Skin of body (tissue), 2 donors: ENCODE data around the gene ARHGAP44. TPM values are rescaled to one million over a fixed set of nuclear protein-coding genes. Genes with fewer than 3 reads are reported as not detected.

ENCODE experiments used
- DNase-seq: peaks from one replicate; lab custom pipeline; 2025; lab: John Stamatoyannopoulos, UW
- total RNA-seq: library from RNA; depleted of rRNA; stranded (reverse); fragments of >200 nt; gene quantifications from one replicate; pipeline ENCODE4 v1.2.3, GENCODE V29; 2014

Gene ARHGAP44
- total RNA-seq, 1 donor from 2014 or later, result 5.7 TPM

- no peak for DNase-seq
These were observed 205.2 kb downstream of the ARHGAP44 start for GRCh38 chr17:12994341-12995074.

- DNase-seq, result no peak
These were observed 206.0 kb downstream of the ARHGAP44 start for GRCh38 chr17:12995106-12995895.

DNA sequence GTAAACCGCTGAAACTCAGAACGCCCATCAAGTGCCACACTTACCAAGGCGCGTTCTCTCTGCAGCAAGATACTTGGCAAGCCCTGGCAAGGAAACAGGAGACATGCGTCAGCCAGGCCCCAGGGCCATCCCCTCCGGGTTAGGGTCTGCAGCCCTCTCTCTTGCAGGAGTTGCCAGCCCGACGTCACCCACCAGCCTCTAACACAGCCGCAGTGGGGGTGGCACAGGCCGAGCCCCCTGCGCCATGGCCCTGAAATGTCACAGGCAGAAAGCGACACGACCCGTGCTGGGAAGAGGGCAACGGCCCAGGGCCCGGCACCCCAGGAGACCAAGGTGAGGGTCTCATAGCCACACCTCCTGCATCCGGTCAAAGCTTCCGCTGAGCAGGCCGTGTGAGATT lies 206.6 kb downstream of the ARHGAP44 start:
- no peak for DNase-seq

DNA sequence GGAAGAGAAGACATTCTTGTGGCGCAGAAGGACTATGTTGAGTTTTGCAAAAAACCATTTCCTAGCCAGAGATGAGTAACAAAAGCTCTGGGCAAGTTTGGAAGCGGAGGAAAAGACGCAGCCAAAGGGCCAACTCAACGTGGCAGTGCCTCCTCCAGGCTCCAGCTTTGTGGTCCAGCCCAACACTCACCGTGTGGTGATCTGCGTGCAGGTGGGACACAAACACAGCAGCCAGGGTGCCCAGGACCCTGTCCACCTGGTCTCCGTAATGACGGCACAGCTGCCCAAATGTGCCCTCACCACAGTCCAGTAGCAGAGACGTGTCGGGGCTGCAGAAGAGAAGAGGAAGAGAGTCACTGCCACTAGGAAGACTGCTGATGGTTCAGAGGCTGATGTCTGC lies 207.1 kb downstream of the ARHGAP44 start:
- DNase-seq, result no peak

- no peak for DNase-seq
These were observed 207.6 kb downstream of the ARHGAP44 start for GRCh38 chr17:12996941-12997340.

GRCh38 chr17:12998461-12998860 lies 209.2 kb downstream of the ARHGAP44 start:
- DNase-seq, result no peak

DNA sequence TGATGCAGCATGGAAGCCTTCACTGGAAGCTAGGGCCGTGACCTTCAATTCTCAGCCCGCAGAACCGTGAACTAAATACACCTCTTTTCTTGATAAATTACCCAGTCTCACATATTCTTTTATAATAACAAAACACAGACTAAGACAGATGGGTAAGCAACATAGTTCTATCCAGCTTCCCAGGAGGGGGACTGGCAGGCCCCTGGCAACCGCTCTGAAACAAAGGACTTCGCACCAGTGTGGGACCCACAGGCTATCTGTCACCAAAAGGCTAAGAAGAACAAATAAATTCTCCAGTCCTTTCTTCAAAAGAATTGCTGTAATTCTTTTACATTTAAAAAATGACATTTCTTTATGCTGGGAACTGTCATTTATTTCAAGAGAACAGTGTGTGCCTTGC lies 209.6 kb downstream of the ARHGAP44 start:
- no peak for DNase-seq

DNA sequence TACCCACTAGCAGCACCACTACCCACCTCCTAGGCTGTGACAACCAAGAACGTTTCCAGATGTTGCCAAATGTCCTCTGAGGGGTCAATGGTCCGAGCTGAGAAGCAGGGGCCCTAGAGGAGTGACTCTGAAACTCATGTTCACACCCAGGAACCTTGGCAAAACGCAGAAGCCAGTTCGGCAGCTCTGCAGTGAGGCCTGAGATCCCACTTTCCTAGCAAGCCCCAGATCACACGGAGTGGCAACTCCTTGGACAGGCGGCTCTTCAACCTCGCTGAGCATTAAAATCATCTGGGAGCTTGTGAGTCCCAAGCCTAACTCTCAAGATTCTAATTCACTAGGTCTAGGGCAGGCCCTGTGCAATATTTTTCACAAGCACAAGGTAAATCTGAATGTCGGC lies 211.3 kb downstream of the ARHGAP44 start:
- no peak for DNase-seq

DNA sequence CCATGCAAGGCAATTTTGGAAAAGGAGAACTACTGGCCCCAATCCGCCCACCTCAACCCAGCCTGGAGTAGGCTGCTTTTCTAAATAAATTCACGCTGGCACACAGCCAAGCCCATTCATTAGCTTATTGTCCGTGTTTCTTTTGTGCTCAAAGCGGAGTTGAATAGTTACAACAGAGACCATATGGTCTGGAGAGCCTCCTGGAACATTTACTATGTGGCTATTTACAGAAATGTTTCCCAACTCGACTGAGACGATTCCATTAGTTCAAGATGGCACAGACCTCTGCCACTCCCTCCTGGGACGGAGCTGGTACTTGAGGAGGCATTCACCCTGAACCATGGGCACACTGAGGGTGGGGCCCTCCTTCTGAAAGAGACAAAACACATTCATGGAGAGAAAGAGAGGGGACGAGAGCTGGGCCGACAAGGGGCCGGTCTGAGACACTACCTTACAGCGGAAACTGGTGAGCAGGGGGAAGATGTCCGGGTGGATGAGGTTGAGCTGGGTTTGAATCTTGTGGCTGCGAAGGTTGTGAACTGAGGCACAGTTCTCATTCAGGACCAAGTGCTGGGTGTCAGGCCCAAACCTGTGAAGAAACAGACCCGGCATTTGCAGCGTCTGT lies 212.8 kb downstream of the ARHGAP44 start:
- DNase-seq, result peak; percentile 17

DNA sequence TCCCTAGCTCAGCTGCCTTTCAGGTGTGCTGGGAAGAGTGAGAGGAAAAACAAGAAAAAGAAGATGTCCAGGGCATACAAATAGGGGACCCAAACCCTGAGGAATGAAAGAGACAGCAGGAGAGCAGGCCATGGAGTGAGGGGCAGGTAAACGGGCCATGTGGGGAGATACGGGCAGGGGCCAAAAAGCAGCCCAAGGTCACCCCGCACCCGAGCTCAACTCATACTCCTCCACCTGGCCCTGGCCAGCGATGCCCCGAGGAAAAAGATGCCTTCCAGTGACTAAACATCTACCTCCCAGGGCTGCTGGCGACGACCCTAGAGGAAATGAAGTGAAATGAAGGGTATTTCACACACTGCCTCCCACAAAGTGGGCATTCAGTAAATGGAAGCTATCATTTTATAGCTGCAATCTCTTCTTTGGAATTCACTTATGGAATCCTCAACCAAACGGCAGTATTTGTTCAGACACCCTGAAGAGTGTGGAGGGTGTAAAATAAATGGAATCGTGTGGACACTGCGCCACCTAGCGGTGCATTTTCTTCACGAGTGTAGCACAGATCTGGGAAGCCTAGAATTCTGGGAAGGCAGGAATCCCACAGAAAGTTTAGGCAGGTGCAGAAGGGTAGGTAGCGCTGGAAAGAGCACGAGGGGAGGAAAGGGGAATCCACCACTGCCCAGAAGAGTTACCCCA lies 213.6 kb downstream of the ARHGAP44 start:
- peak; percentile 37 for DNase-seq

- no peak for DNase-seq
These were observed 214.2 kb downstream of the ARHGAP44 start for GRCh38 chr17:13003454-13003851.

DNA sequence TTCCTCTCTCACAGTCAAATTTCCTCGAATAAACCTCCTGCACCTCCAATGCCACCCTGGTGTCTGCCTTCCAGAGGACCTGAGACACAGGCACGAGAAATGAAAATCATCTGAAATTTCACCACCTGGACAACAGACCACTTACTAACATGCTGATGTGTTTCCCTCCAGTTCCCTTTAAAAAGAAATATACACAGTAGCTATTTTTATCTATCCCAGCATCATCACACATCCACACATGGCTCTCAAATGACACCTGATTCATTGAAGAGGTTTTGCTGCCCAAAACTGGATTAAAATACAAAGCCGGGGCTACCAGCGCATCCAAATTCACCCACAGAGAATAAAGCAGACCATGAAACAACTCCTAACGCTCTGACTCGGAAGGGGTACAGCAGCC lies 214.6 kb downstream of the ARHGAP44 start:
- DNase-seq, result no peak

- no peak for DNase-seq
These were observed 215.0 kb downstream of the ARHGAP44 start for GRCh38 chr17:13004336-13004735.

DNA sequence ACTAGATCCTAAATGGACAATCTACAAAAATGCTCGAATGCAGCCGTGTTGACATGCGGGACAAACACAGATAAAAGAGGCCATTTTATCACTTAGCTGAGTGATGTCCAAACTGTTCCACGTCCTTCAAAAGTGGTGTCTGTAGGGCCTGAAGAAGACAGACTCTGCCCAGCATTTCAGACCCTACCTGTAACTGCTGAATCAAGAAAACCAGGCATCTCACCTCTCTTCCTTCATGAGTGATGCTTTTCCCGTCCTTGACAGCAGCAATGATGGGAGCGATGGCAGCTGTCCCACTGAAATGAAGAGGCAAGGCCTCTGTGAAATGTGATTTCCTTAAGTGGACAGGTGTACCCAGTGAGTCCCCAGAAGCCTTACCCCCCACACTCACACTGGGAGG lies 216.2 kb downstream of the ARHGAP44 start:
- no peak for DNase-seq

DNA sequence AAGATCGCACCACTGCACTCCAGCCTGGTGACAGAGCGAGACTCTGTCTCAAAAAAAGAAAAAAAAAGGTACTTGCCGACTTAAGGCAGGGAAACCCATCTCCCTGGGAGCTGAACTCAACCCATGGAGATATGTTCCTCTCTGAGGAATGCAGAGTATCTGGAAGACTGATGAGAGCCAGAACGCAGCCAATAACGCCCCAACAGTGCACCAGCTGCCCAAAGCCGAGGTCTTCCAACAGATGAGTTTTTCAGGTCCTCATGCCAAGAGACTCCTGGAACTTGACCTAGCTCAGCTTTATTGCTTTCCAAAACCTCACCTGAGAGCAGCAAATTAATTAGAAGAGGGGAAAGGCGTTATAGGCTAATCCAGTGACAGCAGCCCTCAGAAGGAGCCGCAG lies 219.2 kb downstream of the ARHGAP44 start:
- DNase-seq, result no peak

DNA sequence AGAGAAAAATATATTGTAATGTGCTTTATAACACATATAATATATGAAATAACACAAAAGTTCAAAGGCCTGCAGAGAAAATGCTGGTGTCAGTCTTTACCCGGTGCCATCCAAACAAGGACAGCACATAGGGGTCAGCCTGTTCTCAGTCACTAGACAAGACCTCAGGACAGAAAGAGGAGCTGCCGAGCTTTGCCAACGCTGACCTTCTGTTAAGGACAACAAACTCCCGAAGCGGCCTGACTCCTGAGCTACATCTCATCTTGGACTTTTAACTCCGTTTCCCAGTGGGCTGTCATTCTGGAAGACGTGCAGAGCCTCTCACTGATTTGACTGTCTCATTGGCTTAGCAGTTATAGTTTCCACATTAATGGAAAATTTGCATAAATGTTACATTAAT lies 221.7 kb downstream of the ARHGAP44 start:
- no peak for DNase-seq

- no peak for DNase-seq
These were observed 225.5 kb downstream of the ARHGAP44 start for GRCh38 chr17:13014801-13015200.

DNA sequence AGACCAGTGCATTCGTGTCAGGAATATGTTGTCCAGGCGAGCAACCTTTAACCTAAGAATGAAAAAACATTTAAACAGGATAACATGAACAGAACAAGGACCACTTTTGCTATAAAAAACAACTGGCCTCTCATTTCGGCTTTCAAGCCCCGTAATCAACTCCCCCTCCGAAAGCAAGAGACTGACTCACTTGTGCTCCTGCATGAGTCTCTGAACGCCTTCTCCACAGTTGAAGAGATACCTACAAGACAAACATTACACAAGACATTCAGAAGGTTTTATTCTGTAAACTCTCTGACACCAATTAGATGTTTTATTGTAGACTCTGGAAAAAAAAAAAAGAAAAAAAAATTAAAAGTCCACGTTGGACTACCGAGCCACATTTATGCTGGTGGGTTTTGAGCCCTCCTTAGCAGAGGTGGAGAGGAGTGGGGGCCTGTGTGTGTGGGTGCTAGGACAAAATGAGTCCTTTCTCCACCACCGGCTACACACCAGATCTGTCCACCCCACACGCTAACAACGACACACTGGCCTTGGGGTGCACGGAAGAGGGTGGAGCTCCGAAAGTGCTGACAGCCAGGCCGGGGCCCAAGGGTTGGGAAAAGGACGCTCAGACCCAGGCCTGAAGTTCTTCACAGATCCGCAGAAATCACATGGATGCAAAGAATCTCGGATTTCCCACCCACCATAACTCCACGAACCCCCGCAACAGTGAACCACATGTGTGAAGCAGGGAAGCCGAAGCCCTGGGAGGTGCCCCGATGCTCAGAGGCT lies 227.8 kb downstream of the ARHGAP44 start:
- no peak for DNase-seq

- DNase-seq, result peak; percentile 99
These were observed 228.6 kb downstream of the ARHGAP44 start, which contains the start of gene ELAC2 for GRCh38 chr17:13017655-13018459. TSS of gene ELAC2 (minus strand) at chr17:13018027. CDS start at chr17:13017947, 80 bp downstream.

DNA sequence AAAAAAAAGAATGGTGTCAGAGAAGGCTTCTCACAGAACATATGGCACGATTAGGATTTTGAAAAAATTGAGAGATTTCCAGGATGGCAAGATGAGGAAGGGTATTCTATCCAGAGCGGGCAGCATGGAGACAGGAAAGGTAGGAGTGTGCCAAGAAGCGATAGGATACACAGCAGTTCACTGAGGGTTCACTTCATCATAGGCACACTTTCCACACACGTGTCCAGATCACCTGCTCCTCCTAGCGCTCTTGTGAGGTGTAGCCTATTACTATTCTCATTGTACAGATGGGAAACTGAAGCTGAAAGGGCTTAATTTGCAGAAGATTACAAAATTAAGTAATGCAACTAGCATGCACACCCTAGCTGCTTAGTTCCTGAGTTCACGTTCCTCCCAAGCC lies 234.7 kb downstream of the ARHGAP44 start:
- DNase-seq, result no peak
